Thoracic aorta (tissue), 2 donors: ENCODE data around the gene CDCA4. TPM values are rescaled to one million over a fixed set of nuclear protein-coding genes. Genes with fewer than 3 reads are reported as not detected.

Experiments used
- ATAC-seq: fragments of 150-250 bp; one replicate; pipeline ENCODE4 v1.8.0; 2017; ENCODE audit warnings: low read depth; ENCODE audit not compliant: insufficient number of reproducible peaks, low FRiP score
- DNase-seq: peaks from one replicate; pipeline ENCODE4 v3.0.0-alpha.2; 2020; ENCODE audit warnings: low spot score
- H3K27ac ChIP-seq, 2 donors: fragments of 200-600 bp; sonication (generic); 1 replicate in 1 of 2; 2 replicates in 1 of 2; pipeline ENCODE4 v1.5.1; 2016; ENCODE audit warnings: mild to moderate bottlenecking in 2 of 2, moderate library complexity in 2 of 2
- H3K27me3 ChIP-seq: fragments of 200-600 bp; sonication (generic); replicated peaks from 2 replicates; pipeline ENCODE4 v1.6.0; 2016; ENCODE audit warnings: mild to moderate bottlenecking; ENCODE audit not compliant: insufficient read depth
- H3K36me3 ChIP-seq: fragments of 200-600 bp; sonication (generic); one replicate; pipeline ENCODE4 v1.5.1; 2016
- H3K4me1 ChIP-seq, 2 donors: fragments of 200-600 bp; sonication (generic); 1 replicate in 1 of 2; 2 replicates in 1 of 2; pipeline versions ENCODE4 v1.5.1 to v1.6.0; 2016; ENCODE audit warnings: low read depth in 2 of 2, mild to moderate bottlenecking in 1 of 2; ENCODE audit not compliant: control insufficient read depth in 1 of 2
- H3K4me3 ChIP-seq: fragments of 200-600 bp; sonication (generic); 2 replicates; pipeline ENCODE4 v1.5.1; 2016; ENCODE audit warnings: mild to moderate bottlenecking
- H3K9me3 ChIP-seq: fragments of 200-600 bp; sonication (generic); 2 replicates; pipeline ENCODE4 v1.5.1; 2016
- total RNA-seq, 2 donors: library from RNA; depleted of rRNA; stranded (reverse); fragments of >200 nt; gene quantifications; one replicate each; pipeline versions ENCODE4 v1.1.0 to v1.2.3, GENCODE V29; 2016
- TF ChIP-seq, protein P1 (sequence below): fragments of 200-600 bp; sonication (generic); IDR thresholded peaks from one replicate; pipeline ENCODE4 v1.5.1; 2019; ENCODE audit warnings: antibody characterized with exemption

The CDCA4 gene
- total RNA-seq, 2 donors from 2014 or later, result 1.6 to 6.5 TPM

DNA sequence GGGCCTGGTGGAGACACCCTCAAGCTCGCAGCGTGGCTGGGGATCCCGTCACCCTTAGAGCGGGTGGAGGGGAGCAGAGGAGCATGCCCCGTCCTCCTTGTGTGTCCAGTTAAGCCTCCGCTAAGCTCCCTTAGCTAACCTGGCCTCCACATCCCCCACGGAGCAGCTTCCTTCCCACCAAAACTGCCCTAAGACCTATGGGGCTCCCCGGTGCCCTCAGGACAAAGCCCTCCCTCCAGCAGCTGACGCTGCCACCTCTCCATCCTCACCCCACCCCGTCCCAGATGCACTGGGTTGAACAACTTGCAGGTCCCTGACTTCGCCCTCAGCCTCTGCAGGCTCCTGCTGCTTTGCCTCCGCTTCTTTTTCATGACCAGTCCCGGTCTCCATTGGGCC lies 46.7 kb downstream of the CDCA4 start:
- TF ChIP-seq, protein P1, sequence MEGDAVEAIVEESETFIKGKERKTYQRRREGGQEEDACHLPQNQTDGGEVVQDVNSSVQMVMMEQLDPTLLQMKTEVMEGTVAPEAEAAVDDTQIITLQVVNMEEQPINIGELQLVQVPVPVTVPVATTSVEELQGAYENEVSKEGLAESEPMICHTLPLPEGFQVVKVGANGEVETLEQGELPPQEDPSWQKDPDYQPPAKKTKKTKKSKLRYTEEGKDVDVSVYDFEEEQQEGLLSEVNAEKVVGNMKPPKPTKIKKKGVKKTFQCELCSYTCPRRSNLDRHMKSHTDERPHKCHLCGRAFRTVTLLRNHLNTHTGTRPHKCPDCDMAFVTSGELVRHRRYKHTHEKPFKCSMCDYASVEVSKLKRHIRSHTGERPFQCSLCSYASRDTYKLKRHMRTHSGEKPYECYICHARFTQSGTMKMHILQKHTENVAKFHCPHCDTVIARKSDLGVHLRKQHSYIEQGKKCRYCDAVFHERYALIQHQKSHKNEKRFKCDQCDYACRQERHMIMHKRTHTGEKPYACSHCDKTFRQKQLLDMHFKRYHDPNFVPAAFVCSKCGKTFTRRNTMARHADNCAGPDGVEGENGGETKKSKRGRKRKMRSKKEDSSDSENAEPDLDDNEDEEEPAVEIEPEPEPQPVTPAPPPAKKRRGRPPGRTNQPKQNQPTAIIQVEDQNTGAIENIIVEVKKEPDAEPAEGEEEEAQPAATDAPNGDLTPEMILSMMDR, result no peak
- H3K36me3 ChIP-seq, result no peaks in the 10 kb centered on the region
- no peaks in the 10 kb centered on the region for H3K9me3 ChIP-seq
- H3K4me1 ChIP-seq, result peaks cover 38 to 81% of the 10 kb centered on the region in 2 donors
- peak overlapping the region; percentile 50 for H3K4me3 ChIP-seq
- DNase-seq (no peak), ATAC-seq (no peak)
- H3K27me3 ChIP-seq, result no peaks in the 10 kb centered on the region
- H3K27ac ChIP-seq, result peak overlapping the region; percentile 92 to 94

GRCh38 chr14:104973385-104974145 lies 47.3 kb downstream of the CDCA4 start:
- DNase-seq (peak; percentile 76), ATAC-seq (peak; percentile 76)
- Histone ChIP-seq H3K27me3 (no peaks in the 10 kb centered on the region), H3K4me1 (peaks cover 40 to 82% of the 10 kb centered on the region in 2 donors), H3K36me3 (no peaks in the 10 kb centered on the region), H3K4me3 (peak overlapping the region; percentile 50), H3K27ac (peak overlapping the region; percentile 92 to 94), H3K9me3 (no peaks in the 10 kb centered on the region)
- TF ChIP-seq, protein P1, result no peak

- TF ChIP-seq, protein P1, result no peak
- peak overlapping the region; percentile 50 for H3K4me3 ChIP-seq
- no peaks in the 10 kb centered on the region for H3K27me3 ChIP-seq
- peak; percentile 82 for DNase-seq
- H3K9me3 ChIP-seq, result no peaks in the 10 kb centered on the region
- peak overlapping the region; percentile 92 to 94 for H3K27ac ChIP-seq
- H3K4me1 ChIP-seq, result peaks cover 40 to 85% of the 10 kb centered on the region in 2 donors
- H3K36me3 ChIP-seq, result no peaks in the 10 kb centered on the region
- ATAC-seq, result no peak
Measured at GRCh38 chr14:104973135-104973384, 47.8 kb downstream of the CDCA4 start.

- H3K27ac ChIP-seq, result peak overlapping the region; percentile 92 to 94
- peaks cover 37 to 85% of the 10 kb centered on the region in 2 donors for H3K4me1 ChIP-seq
- peak; percentile 14 for ATAC-seq
- no peaks in the 10 kb centered on the region for H3K9me3 ChIP-seq
- TF ChIP-seq, protein P1, result no peak
- H3K36me3 ChIP-seq, result no peaks in the 10 kb centered on the region
- H3K4me3 ChIP-seq, result peak overlapping the region; percentile 50
- H3K27me3 ChIP-seq, result no peaks in the 10 kb centered on the region
- DNase-seq, result no peak
Measured at GRCh38 chr14:104972301-104973134, 48.4 kb downstream of the CDCA4 start.
